ENCODE measurements around the gene C5AR2.
"Not testable (repeated sequence)": the region's sequence is repeated elsewhere in the genome, so short reads cannot be mapped to it uniquely, and the experiment has no call there.

Gene C5AR2

GRCh38 chr19:47324502-47324901, 7.5 kb upstream of the C5AR2 start:
- no peak for DNase-seq

GRCh38 chr19:47330466-47330869, 1.5 kb upstream of the C5AR2 start:
- no peak for DNase-seq

- no peak for DNase-seq
Observed at GRCh38 chr19:47331490-47331889, 485 bp upstream of the C5AR2 start.

GRCh38 chr19:47336765-47337718, 5.1 kb downstream of the C5AR2 start:
- DNase-seq, result peak; percentile 31

- no peak for DNase-seq
Observed at GRCh38 chr19:47339196-47339880, 7.4 kb downstream of the C5AR2 start.

GRCh38 chr19:47340477-47341208, 8.7 kb downstream of the C5AR2 start:
- no peak for DNase-seq

- DNase-seq, result no peak
Observed at GRCh38 chr19:47341734-47342133, 9.8 kb downstream of the C5AR2 start.

GRCh38 chr19:47343194-47343802, 11.3 kb downstream of the C5AR2 start:
- no peak for DNase-seq

- DNase-seq, result no peak
Observed at GRCh38 chr19:47344425-47344824, 12.4 kb downstream of the C5AR2 start.

- DNase-seq, result not testable (repeated sequence)
Observed at GRCh38 chr19:47346024-47346423, 14.0 kb downstream of the C5AR2 start.

GRCh38 chr19:47348819-47349795, 17.1 kb downstream of the C5AR2 start, which contains the start of gene DHX34:
TSS of gene DHX34 (plus strand) at chr19:47349315. CDS start at chr19:47353031, 3,716 bp downstream.
- peak; percentile 98 for DNase-seq

GRCh38 chr19:47350630-47351029, 18.7 kb downstream of the C5AR2 start:
- no peak for DNase-seq

GRCh38 chr19:47351548-47351947, 19.6 kb downstream of the C5AR2 start:
- no peak for DNase-seq

- no peak for DNase-seq
Observed at GRCh38 chr19:47352095-47352494, 20.1 kb downstream of the C5AR2 start.

- no peak for DNase-seq
Observed at GRCh38 chr19:47353307-47353712, 21.3 kb downstream of the C5AR2 start.

- DNase-seq, result no peak
Observed at GRCh38 chr19:47356900-47357299, 24.9 kb downstream of the C5AR2 start.

- DNase-seq, result no peak
Observed at GRCh38 chr19:47357788-47358680, 26.1 kb downstream of the C5AR2 start.

- DNase-seq, result no peak
Observed at GRCh38 chr19:47358936-47359335, 27.0 kb downstream of the C5AR2 start.

- DNase-seq, result no peak
Observed at GRCh38 chr19:47362321-47362720, 30.3 kb downstream of the C5AR2 start.

- DNase-seq, result no peak
Observed at GRCh38 chr19:47363758-47364531, 32.0 kb downstream of the C5AR2 start.
